Measurements from ENCODE around the gene GOLT1A.
A peak's percentile ranks its signal among the peaks of the same experiment; 100 is the strongest.

The GOLT1A gene

DNA sequence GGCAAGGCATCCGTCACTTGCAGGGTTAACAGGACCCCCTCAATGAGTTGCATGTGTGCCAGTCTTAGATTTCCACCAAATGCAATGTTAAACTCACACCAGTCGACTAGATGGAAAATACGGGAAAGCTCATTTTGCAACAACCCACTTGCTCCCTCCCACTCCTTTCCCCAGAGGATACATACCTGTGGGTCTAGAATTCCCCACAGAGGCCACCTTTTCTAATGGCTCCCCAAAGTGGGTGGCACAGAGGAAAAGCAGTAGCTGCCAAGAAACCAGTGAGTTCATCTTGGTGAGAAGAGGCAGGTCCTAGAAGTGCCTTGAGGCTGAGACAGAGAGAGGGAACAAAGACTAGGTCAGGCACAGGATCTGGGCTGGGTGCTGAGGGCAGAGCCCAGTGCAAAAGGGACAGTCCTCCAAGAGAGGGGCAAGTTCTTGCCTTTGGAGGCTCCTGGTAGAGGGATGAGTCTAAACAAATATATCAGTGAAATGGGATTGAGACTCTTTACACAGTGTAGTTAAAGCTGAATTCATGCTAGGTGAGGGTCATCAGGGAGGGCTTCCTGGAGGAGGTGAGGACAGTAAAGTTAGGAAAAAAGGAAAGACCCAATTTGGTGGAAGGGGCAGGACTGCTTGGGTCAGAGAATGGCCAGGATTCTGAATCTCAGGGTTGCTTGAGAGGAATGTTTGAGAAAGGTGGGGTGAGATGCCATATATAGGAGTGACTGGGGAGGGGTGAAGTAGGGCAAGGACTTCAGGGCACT, 21.0 kb downstream of the GOLT1A start:
- no peak for DNase-seq (ENCODE audit: low read depth in 3 of 3)

DNA sequence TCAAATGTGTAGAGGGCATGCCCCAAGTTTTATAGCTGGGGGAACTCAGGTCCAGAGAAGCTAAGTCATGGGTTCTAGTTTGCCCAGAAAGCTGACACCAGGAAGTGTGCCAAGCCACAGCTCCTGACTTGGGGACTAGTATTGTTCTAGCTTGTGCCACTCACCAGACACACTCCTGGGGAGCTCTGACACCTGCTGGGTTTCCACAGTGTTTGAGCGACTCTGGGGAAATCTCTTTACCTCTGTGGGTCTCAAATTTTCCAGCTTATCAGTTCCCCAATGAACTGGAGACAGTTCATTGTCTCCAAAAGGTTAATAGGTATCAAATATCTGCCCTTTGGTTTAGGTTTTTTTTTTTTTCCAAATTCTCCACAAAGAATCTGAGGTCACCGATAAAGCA, 21.7 kb downstream of the GOLT1A start:
- no peak for DNase-seq (ENCODE audit: low read depth in 3 of 3)

- DNase-seq (ENCODE audit: low read depth in 3 of 3) = no peak
Measured at GRCh38 chr1:204191456-204191855, 22.3 kb downstream of the GOLT1A start.

- DNase-seq (ENCODE audit: low read depth in 3 of 3) = no peak
Measured at GRCh38 chr1:204190212-204191211, 23.3 kb downstream of the GOLT1A start.

DNA sequence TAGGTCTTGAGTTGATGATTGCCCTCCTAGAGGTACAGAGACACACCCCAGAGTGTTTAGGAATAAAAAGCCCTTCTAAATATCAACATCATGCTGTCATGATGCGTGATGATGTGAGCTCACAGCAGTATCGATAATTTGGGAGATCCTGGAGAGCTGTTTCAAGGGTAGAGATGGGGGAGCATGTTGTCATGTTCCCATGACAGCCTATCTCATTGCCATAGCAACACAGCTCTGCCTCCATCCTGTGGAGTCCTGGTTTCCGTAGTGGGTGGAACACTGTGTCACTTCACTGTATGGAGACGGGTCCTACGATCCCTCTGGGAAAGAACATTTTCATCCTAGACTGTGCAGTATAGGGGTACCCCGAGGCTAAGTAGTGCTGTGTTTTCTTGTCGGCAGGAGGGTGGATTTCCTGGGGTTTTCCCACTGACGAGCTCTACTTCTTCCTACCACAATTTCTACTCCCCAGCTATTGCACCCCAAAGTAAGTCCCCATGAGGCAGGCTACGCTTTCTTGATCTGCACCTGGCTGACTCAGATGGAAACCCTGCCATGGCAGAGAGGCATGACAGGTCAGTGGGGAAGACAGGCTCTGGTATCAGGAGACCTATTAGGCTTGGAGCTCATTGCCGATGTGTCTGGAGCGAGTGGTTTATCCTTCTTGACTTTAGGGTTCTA, 24.7 kb downstream of the GOLT1A start:
- no peak for DNase-seq (ENCODE audit: low read depth in 3 of 3)

- DNase-seq (ENCODE audit: low read depth in 3 of 3) = no peak
Measured at GRCh38 chr1:204186597-204186996, 27.2 kb downstream of the GOLT1A start.

GRCh38 chr1:204181116-204181515, 32.7 kb downstream of the GOLT1A start:
- no peak for DNase-seq (ENCODE audit: low read depth in 3 of 3)

GRCh38 chr1:204180133-204180532, 33.7 kb downstream of the GOLT1A start:
- DNase-seq (ENCODE audit: low read depth in 3 of 3) = no peak

DNA sequence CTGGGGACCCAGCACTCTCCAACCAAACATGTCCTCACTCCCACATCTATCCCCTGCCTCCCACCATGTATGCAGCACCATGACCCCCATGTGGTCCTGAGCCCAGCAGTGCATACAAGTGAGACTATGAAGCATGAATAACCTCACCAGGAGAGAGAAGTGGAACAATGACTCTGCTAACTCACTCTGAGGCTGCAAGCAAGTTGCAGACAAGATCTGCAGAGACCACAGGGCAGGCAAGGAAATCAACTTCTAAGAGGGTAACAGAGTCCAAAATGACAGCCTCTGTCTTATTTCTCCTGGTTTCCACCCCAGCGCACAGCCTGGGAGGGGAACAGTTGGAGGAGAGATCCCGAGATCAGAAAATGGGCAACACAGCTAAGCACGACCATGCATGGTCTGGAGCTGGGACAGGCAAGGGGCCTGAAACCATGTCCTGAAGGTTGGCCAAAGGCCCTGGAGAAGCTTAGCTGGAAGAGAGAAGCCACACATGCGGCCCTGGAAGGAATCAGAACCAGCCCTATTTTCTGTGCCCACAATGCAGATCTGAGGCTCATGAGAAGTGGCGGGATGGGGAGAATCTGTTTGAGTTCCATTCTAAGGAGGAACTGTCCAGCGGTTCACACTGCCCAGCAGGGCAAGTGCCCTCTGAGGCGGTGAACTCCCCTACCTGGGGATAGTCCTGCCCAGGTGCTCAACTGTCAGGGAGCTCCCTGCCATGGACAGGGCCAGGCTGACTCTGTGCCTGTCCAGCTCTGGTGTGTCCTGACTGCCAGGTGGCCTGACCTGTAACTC, 35.1 kb downstream of the GOLT1A start:
- DNase-seq (ENCODE audit: low read depth in 3 of 3) = no peak

DNA sequence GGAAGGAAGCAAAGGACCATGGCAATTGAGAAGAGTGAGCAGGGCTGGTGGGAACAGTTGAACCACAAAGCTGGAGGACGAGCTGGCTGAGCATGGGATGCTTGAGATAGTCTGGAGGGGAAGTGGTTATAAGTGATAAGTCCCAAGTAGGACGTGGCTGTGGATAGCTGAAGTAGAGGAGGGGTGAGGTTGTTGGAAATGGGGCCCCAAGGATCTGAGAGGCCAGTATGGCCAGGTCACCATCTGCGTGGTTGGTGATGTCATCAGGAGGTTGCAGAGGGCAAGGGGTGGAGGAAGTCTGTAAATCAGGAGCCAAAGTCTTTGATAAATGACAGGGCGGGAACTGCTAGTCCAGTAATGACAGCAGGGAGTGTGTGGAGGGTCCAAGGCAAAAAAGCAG, 36.7 kb downstream of the GOLT1A start:
- no peak for DNase-seq (ENCODE audit: low read depth in 3 of 3)

GRCh38 chr1:204176049-204176448, 37.7 kb downstream of the GOLT1A start:
- DNase-seq (ENCODE audit: low read depth in 3 of 3) = no peak

DNA sequence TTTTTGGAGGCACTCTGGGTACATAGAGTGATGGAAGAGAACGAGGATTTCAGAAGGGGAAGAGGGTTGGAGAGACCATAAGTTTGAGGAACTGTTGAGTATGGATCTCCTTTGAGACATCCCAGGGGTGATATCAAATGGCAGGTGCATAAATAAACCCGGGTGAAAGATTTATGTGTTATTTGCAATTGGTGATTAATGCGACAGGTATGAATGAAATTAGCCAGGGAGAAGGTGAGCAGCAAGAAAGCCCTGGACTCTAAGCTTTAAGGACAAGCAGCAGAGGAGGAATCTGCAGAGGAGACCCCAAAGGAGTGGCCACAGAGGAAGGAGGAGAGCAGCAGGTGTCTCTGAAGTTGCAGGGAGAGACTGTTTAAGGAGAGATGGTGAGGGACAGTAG, 38.8 kb downstream of the GOLT1A start:
- DNase-seq (ENCODE audit: low read depth in 3 of 3) = no peak

- DNase-seq (ENCODE audit: low read depth in 3 of 3) = no peak
Measured at GRCh38 chr1:204172404-204173029, 41.3 kb downstream of the GOLT1A start.

DNA sequence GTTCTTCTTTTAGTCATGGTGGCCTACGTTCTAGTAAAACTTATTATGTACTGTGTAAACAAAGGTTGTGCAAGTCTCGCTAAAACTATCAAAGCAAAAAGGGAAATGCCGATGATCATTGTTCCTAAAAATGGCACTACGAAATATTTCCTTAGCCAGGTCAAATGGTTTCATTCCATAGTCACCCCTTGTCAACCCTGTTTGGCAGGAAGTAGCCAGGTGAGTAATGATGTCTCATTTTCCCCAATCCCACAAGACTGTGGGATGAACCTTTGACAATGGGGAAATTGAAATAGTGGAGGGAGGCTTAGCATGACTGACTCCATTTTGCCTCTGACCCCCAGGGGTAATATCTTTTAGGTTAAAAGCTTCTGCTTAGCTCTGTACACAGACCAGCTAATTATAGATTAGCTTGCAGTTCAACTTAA, 42.0 kb downstream of the GOLT1A start:
- DNase-seq (ENCODE audit: low read depth in 3 of 3) = no peak

- no peak for DNase-seq (ENCODE audit: low read depth in 3 of 3)
Measured at GRCh38 chr1:204170494-204171155, 43.2 kb downstream of the GOLT1A start.

- no peak for DNase-seq (ENCODE audit: low read depth in 3 of 3)
Measured at GRCh38 chr1:204169858-204170257, 43.9 kb downstream of the GOLT1A start.

- no peak for DNase-seq (ENCODE audit: low read depth in 3 of 3)
Measured at GRCh38 chr1:204167730-204168129, 46.1 kb downstream of the GOLT1A start.

- DNase-seq (ENCODE audit: low read depth in 3 of 3) = no peak
Measured at GRCh38 chr1:204166219-204166618, 47.6 kb downstream of the GOLT1A start, which contains the start of gene REN. Gene REN, minus strand, starts transcription at chr1:204166337. Its CDS starts 44 bp downstream, at chr1:204166293.

DNA sequence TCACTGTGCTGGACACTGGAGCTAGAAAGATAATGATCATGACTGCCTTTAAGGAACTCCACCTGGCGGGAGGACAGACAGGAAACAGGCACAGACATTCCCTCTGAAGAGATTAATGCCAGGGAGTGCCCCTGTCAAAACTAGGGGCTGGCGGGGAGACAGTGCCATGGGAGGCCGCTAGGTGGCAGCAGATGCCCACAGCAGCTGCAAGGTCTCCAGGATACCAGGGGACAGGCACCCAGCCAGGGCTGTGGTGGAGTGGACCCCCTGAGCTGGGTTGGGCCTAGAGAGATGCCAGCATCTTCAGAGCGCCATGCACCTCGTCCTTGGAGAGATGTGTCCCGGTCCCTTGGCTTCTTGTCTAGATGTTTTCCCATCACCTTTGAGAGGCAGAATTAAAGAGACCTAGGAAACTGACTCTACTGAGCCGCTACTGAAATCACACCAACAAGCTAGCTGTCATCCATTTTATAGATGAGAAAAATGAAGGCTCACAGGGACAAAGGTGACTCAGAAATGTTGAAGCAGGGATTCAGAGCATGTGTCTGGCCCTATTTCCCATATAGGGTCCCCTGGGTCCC, 51.2 kb downstream of the GOLT1A start:
- peak; percentile 60 to 70 (median 66) for DNase-seq (ENCODE audit: low read depth in 3 of 3)
